DMS153 (cell line): ENCODE measurements around the gene ACAA1.
"Not testable (repeated sequence)": the region's sequence is repeated elsewhere in the genome, so short reads cannot be mapped to it uniquely, and the experiment has no call there.

Experiments used
- DNase-seq: peaks from one replicate; lab custom pipeline; 2025; lab: John Stamatoyannopoulos, UW

Gene ACAA1

DNA sequence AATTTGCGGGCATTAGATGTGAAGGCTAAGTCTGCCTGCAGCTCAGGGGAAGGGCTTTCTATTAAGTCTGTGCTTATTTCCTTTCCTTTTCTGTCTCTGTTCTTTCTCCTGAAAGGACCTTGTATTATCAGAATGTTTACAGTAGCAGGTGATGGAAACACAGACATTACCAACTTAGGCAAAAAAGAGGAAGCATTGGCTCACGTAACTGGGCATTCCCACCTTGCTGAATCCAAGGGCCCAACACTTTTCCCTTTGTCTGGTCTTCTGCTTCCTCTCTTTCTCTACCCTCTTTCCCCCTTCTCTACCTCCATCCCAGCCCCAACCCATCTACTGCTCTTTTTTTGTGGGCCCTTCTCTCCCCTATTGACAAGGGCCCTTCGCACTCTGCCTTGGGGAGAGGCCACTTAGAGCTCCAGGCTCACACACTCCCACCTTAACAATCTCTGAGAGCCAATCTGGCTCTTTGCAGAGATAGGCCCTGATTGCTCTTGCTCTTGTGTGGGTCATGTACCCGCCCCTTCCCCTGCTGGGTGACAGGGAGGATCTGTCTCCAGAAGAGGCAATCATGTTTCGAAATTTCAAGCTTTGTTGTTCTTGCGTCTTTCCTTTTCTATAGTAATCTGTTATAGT lies 35.0 kb downstream of the ACAA1 start:
- DNase-seq: no peak

DNA sequence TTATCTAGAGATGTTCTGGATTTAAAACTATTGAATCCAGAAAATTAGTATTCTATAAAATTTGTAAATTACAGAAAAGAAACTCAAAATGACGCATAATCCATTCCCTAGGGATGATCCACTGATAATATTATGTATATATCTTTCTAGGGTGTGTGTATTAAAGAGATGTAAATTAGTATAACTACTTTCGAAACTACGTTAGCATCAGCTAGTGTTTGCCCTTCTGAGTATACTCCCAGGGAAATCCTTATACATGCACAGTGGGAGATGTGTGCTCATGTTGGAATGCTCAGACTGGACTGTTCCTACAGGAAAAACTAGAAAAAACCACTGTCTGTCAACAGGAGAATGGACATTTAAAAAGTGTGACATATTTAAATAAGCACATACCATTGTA lies 36.4 kb downstream of the ACAA1 start:
- DNase-seq: no peak

DNA sequence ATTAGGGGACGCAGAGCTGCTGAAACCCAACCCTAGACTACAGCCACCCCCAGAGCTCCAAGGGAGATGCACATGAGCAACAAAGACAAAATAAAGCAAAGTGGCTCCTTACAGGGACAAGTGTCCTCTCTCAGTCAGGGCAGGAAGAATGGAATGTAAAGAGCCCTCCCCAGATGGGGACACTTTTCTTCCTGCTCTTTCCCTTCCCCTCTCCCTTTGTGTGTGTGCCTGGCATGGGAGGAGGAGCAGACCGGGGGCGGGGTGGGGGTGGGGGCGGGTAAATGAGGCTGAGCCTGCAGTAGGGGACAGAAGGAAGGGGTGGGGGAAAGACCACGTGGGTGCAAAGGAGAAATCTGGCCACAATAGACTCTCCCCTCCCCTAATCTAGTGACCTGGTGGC lies 37.4 kb downstream of the ACAA1 start:
- DNase-seq: no peak

DNA sequence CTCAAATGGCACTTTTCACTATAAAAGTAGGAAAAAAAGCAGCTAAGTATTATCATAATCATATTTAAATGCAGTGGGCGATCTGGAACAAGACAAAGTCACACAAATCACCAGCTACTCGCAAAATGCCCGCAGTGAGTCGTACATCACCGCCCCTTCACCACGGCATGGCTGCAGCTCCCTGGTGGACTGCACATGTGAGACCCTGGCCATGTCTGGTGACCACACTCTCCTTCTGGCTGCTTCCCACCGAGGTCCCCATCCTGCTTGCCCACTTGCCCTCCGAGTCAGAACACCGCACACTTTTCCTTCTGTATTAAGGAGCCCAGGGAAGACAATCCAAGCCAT lies 38.6 kb downstream of the ACAA1 start:
- no peak for DNase-seq

DNA sequence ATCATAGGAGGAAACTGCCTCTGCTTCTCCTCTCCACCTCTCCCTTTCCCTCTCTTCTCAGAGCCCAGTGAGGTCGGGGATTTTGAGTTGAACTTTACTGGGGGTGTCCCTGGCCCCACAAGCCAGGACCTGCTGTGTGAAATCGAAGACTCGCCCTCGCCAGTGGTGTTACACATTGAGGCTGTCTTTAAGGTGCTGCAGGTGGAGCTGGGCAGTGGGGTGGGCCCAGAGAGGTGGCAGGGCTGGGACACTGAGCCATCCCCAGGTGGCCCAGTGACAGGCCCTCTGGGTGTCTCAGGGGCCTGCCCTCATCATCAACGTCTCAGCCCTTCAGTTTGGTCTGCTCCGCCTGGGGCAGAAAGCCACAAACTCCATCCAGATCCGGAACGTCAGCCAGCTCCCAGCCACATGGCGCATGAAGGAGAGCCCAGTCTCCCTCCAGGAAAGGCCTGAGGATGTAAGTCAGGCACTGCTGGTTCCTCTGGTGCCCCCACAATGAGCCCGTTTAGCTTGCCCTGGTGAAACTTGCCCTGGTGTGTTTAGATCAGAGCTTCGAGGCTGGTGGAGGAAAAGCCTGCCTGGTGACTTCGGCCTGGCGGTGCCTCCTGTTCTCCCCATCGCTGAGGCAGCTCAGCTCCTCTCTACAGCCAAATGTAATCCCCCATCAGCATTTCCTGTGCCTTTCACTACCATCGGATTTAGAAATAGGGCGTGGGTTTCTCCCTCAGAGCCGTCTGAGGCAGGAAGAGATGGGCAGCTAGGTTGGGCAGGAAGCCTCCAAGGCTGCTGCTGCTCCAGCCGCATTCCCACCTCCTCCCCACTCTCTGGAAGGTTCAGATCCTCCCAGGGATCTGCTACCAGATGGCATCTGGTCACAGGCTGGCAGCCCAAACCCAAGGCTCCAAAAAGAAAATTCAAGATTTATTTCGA lies 39.2 kb downstream of the ACAA1 start:
- DNase-seq: no peak

DNA sequence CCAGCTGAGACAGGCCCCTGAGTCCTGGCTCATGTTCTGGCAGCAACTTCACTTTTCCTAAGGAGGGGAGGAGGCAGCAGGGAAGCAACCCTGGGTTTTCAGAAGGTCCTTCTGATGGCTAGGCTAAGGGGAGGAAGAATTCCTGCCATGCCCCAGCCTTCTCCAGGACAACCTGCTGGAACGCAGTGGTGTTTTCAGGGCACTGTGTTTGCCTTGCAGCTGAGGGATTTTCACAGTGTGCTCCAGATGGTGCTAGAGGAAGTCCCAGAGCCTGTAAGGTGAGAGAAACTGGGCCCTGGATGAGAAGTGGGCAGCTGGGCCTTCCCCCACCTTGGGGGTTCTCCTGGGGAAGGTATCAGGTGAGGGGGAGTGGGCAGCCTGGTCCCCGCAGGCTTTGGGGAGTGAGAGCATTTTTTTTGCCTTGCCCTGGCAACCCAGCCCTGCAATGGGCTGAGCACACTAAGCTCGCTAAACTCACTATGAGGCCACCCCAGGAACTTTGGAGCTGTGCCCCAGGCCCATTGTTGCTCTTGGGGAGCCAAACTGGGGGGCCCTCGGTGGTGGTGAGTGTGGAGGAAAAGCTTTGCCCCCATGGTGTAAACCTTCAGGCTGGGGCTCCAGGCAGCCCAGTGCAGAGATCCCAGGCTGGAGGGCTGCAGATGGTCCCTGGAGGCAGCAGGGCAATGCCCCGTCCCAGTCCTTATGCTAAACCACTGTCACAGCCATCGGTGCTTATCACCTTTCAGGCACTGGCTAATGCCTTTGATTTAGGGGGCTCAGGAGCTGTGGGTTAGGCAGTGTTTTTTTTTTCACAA lies 41.1 kb downstream of the ACAA1 start:
- DNase-seq: no peak

DNA sequence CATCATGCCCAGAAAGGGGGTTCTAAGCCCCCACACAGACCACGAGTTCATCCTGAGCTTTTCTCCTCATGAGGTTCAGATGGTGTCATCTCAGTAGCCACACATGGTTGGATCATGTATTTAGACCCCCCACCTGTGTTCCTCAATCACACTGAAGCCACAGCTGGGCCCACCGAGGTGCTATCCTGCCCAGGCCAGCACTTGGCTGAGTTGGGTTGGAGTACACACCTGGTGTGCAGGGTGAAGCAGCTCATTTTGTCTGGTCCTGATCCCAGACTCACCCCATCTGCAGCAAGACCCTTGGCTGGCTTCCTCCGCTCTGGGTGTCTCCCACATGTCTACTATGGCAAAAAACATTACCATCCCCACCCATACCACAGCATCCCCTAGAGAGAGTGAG lies 41.9 kb downstream of the ACAA1 start:
- DNase-seq: no peak

DNA sequence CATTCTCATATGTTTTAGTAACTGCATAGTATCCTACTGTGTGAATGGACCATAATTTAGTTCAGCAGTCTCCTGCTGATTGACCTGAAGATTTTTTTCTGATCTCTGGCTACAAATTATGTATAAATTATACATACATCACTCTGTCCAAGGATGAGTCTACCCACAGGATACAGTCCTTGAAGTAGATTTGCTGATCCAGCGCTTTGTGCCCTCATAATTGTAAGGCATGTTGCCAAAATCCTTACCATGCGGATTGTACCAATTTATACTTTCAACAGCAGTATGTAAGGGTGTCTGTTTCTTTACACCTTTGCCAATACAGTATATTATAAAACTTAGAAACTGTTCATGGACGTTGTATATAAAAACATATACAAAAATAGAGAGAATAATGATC lies 46.5 kb downstream of the ACAA1 start:
- no peak for DNase-seq

DNA sequence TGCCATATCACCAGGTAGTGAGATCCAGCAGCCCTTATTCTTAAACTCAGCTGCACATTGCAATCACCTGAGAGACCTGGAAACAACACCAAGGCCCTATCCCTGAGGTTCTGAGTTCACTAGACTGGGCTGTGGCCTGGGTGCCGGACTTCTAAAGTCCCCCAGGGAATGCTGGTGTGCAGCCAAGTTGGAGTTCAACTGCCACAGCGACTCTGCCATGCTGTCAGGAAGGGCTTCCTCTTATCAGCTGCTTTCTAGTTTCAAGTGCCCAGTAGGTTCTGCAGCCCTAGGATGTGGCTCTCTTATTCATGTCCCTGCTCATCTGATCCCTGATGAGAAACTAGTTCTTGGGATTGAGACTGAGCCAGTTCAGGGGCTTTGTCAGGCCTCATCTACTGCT lies 47.8 kb downstream of the ACAA1 start:
- DNase-seq: no peak

DNA sequence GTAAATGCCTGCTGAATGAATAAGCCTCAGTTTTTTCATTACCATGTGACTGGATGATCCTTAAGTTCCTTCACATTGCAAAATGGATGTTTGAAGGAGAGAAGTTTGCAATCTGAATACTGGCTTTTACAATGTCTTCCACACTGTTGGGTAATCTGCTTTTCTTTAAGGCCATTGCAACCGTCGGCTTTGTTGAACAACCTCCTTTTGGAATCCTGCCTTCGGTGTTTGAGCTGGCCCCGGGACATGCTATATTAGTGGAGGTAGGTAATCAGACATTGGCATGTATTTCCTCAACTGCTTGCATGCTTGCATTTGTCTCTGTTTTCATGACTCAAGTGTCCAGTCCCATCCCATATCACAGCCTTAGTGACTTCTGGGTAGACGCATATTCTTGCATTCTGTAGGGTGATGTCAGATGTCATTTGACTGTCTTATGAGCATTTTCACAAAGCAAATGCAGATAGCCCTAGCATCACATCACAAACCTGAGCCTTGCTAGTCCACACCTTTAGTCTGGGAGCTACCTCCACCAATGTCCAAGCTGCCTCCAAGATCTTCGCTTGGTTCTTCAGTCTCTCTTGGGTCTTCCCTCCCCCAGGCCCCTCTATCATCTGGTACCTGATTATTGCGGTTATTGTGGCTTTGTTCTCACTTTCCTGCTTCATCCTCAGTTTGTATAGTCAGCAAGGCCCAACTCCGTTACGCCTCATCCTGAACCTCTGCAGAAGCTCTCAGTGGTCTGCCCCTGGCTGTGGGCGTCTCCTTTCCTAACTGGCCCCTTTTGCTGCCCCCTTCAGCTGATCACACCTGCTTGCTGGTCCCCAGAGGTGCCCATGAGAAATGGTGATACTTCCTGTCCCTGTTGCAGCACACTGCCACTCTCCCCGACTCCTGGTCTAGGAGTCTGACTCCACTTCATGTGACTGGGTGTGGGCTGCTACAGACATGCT lies 48.5 kb downstream of the ACAA1 start:
- no peak for DNase-seq

DNA sequence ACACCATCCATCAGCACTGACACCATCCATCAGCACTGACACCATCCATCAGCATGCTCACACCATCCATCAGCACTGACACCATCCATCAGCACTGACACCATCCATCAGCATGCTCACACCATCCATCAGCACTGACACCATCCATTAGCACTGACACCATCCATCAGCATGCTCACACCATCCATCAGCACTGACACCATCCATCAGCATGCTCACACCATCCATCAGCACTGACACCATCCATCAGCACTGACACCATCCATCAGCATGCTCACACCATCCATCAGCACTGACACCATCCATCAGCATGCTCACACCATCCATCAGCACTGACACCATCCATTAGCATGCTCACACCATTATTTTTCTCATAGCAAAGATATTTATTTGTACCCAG lies 49.6 kb downstream of the ACAA1 start:
- DNase-seq: not testable (repeated sequence)

DNA sequence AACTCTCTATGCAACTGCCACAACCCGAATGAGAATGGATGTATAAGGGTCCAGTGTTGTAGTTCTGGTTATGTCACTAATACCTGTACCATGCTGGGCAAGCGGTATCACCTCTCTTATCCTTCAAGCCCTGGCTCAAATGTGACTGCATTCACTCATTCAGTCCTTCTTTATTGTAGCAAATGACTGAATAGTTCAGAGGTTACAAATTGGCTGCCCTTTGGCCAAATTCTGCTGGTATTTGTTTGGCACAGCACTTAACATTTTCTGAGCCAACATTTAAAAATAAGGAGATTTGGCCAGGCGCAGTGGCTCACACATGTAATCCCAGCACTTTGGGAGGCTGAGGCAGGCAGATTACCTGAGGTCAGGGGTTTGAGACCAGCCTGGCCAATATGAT lies 50.4 kb downstream of the ACAA1 start:
- no peak for DNase-seq

DNA sequence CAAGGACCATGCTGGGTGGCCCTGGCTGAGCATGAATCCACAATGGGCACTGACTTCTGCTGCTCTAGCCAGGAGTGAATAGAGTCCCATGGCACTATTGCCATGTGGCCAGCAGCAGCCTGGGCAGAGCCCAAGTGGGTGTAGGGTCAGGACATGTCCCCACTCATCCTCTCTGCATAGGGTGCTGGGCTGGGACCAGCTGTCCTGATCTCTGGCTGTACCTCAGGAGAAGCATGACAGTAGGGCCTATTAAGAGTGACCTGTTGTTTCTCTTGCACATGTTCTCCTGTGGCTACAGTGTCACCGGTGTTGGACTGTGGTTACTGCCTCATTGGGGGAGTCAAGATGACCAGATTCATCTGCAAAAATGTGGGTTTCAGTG lies 51.0 kb downstream of the ACAA1 start:
- DNase-seq: no peak

DNA sequence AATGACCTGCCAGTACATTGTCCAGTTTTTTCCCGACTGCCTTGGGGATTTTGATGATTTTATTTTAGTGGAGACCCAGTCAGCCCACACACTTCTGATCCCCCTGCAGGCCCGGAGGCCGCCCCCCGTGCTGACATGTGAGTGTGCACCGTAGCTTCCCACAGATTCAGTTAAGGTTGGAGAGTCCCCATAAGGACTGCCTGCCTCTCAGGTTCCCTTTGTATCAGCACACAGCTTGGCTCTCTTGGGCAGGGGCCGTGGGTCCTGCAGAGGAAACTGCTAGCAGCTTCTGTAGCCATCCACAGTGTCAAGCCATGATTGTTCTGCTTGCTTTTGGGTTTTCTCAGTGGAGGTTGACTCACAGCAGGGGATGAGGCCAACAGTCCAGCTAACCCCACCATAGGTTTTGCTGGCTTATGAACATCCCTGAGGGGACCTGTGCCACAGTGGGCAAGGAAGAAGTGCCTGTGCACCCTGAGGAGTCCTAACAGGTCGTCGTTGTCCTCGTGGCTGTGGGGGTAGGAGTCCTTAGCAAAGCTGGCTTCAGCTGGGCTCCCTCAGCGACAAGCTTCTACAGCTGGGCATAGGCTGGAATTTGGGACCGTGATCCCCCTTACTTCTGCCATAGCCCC lies 51.5 kb downstream of the ACAA1 start:
- DNase-seq: no peak

DNA sequence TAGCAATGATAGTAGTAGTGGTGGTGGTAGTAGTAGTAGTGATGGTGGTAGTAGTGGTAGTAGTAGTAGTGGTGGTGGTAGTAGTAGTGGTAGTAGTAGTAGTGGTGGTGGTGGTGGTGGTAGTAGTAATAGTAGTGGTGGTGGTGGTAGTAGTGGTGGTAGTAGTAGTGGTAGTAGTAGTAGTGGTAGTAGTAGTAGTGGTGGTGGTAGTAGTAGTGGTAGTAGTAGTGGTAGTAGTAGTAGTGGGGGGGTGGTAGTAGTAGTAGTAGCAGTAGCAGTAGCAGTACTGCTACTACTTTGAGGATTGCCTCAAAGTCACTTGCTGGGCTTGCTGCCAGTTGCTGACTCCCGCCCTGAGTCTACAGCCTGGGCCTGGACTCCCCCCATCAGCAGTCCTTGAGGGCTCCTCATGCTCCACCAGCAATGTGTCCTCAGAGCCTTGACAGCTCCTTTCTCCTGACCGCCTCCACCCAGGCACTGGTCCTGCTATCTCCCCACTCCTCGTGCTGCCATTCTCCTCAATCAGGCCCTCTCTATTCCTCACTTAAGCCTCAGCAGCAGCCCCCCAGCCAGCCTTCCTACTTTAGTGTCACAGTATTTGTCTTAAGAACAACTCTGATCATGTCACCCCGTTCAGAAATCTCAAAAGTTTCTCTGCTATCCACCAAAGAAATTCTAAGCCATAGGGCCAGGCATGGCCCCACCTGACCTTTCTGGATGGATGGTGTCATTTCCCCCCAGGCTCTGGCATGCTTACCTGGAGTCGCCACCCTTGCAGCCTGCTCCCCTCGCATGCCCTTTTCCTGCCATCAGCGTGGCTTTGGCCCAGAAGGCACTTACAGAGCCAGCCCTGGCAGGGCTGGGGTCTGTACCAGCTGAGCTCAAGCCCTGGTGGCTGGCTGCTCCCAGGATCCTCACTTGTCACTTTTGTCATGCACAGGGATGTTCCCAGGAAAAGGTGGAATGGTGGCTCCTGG lies 52.3 kb downstream of the ACAA1 start:
- DNase-seq: no peak

DNA sequence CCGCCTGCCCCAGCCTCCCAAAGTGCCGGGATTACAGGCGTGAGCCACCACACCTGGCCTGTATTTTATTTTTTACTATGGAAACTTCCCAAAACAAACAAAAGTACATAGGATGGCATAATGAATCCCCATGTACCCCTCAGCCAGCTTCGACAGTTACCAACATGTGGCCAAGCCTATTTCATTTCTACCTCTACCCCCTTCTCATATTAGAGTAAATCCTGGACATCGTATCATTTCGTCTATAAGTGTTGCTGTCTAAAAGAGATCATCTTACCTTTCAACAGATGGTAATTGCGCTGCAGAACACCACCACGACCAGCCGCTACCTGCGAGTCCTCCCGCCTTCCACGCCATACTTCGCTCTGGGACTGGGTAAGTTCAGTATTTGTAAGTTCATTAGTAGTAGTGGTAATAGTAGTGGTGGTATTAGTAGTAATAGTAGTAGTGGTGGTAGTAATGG lies 53.0 kb downstream of the ACAA1 start:
- no peak for DNase-seq

DNA sequence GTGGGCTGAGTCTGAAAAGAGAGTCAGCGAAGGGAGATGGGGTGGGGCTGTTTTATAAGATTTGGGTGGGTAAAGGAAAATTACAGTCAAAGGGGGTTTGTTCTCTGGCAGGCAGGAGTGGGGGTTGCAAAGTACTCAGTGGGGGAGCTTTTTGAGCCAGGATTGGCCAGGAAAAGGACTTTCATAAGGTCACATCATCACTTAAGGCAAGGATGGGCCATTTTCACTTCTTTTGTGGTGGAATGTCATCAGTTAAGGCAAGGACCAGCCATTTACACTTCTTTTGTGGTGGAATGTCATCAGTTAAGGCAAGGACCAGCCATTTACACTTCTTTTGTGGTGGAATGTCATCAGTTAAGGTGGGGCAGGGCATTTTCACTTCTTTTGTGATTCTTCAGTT lies 53.7 kb downstream of the ACAA1 start:
- not testable (repeated sequence) for DNase-seq

DNA sequence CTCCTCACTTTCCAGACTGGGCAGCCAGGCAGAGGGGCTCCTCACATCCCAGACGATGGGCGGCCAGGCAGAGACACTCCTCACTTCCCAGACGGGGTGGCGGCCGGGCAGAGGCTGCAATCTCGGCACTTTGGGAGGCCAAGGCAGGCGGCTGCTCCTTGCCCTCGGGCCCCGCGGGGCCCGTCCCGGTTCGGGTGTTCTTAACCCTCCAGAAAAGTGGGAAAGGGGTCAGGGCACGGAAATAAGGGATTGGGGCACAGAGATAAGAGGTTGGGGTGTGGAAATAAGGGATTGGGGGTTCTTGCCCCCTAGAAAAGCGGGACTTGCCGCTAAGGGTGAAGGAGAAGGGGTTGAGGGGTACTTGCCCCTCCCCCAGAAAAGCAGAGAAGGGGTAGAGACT lies 54.6 kb downstream of the ACAA1 start:
- DNase-seq: not testable (repeated sequence)

DNA sequence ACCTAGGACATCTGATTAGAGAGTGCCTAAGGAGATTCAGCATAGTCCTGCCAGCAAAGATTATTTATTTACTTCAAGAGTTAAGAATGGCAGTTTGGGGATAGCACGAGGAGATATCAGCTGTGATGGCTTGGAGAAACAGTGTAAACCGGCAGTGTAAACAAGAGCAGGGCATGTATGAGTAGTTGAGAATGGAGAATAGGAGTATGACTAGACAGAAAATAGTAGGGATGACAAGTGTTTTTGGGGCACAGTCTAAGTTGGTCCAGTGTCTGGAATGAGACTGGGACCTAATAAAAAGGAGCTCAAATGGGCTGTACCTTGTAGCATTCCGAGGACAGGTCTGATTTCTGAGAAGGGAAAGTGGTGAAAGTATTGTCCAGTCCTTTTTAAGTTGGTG lies 59.9 kb downstream of the ACAA1 start:
- DNase-seq: not testable (repeated sequence)
